Neural cell (in vitro differentiated cells): ENCODE data around the gene CAST. TPM values are rescaled to one million over a fixed set of nuclear protein-coding genes. Genes with fewer than 3 reads are reported as not detected.

Experiments
- H2AFZ ChIP-seq: fragments of 200-600, 300-800 bp; sonication (generic), shearing (Covaris generic); 2 replicates; pipeline ENCODE4 v1.6.0; 2014; ENCODE audit warnings: low read depth, mild to moderate bottlenecking, antibody characterized with exemption, low read length, moderate library complexity
- H3F3A ChIP-seq: fragments of 200-600 bp; shearing (Covaris generic); 2 replicates; pipeline ENCODE4 v1.6.1; 2016; ENCODE audit warnings: mild to moderate bottlenecking, moderate library complexity, mixed read lengths, antibody characterized with exemption, low read length; ENCODE audit not compliant: insufficient read depth, poor library complexity, severe bottlenecking
- H3K27ac ChIP-seq: fragments of 200-600, 300-800 bp; sonication (generic), shearing (Covaris generic); 2 replicates; pipeline ENCODE4 v1.5.1; 2014; ENCODE audit warnings: mild to moderate bottlenecking, low read length, moderate library complexity
- H3K27me3 ChIP-seq: fragments of 300-800, 200-600 bp; sonication (generic), shearing (Covaris generic); 2 replicates; pipeline ENCODE4 v1.6.0; 2014; ENCODE audit warnings: mild to moderate bottlenecking, low read depth, low read length, moderate library complexity; ENCODE audit not compliant: insufficient read depth
- H3K36me3 ChIP-seq: fragments of 300-800, 200-600 bp; sonication (generic), shearing (Covaris generic); 2 replicates; pipeline ENCODE4 v1.5.1; 2014; ENCODE audit warnings: mild to moderate bottlenecking, antibody characterized with exemption, low read length, moderate library complexity; ENCODE audit not compliant: insufficient read depth
- H3K4me2 ChIP-seq: fragments of 300-800, 200-600 bp; sonication (generic), shearing (Covaris generic); 2 replicates; pipeline ENCODE4 v1.6.0; 2014; ENCODE audit warnings: mild to moderate bottlenecking, low read length
- H3K4me3 ChIP-seq: fragments of 300-800, 200-600 bp; sonication (generic), shearing (Covaris generic); 2 replicates; pipeline ENCODE4 v1.5.1; 2014; ENCODE audit warnings: mild to moderate bottlenecking, low read length, moderate library complexity
- H3K79me2 ChIP-seq: fragments of 200-600 bp; shearing (Covaris generic); replicated peaks from 2 replicates; pipeline ENCODE4 v1.6.0; 2014; ENCODE audit warnings: mild to moderate bottlenecking, low read length, moderate library complexity; ENCODE audit not compliant: insufficient read depth
- H3K9ac ChIP-seq: fragments of 300-800, 200-600 bp; sonication (generic), shearing (Covaris generic); 2 replicates; pipeline ENCODE4 v1.6.1; 2016; ENCODE audit warnings: mild to moderate bottlenecking, low read length, mixed read lengths
- H3K9me2 ChIP-seq: fragments of 200-600 bp; shearing (Covaris generic); 2 replicates; pipeline ENCODE4 v1.6.1; 2016; ENCODE audit warnings: mild to moderate bottlenecking, low read length, mixed read lengths; ENCODE audit not compliant: insufficient read depth
- H3K9me3 ChIP-seq: fragments of 200-600, 300-800 bp; sonication (generic), shearing (Covaris generic); 2 replicates; pipeline ENCODE4 v1.6.1; 2016; ENCODE audit warnings: mild to moderate bottlenecking, mixed run types, low read length, moderate library complexity, mixed read lengths
- H4K20me1 ChIP-seq: fragments of 200-600 bp; shearing (Covaris generic); 2 replicates; pipeline ENCODE4 v1.6.1; 2016; ENCODE audit warnings: mild to moderate bottlenecking, mixed run types; ENCODE audit not compliant: insufficient read depth
- CTCF ChIP-seq: fragments of 450-650 bp; IDR thresholded peaks from 2 replicates; pipeline ENCODE4 v1.5.1; 2014; ENCODE audit warnings: antibody characterized with exemption, mild to moderate bottlenecking, moderate library complexity; ENCODE audit not compliant: poor library complexity, severe bottlenecking
- EP300 ChIP-seq: fragments of 450-650 bp; conservative IDR thresholded peaks from 2 replicates; pipeline ENCODE4 v1.6.1; 2014; ENCODE audit warnings: antibody characterized with exemption, mild to moderate bottlenecking, moderate library complexity; ENCODE audit not compliant: poor library complexity, severe bottlenecking
- EZH2 ChIP-seq: fragments of 200-600, 300-800 bp; shearing (Covaris generic), sonication (generic); IDR thresholded peaks from 2 replicates; pipeline ENCODE4 v1.6.1; 2014; ENCODE audit warnings: antibody characterized with exemption, low read length, borderline replicate concordance, mild to moderate bottlenecking; ENCODE audit not compliant: insufficient read depth, poor library complexity, severe bottlenecking
- MXI1 ChIP-seq: fragments of 450-650 bp; conservative IDR thresholded peaks from 2 replicates; pipeline ENCODE4 v1.6.1; 2014; ENCODE audit warnings: antibody characterized with exemption, mild to moderate bottlenecking; ENCODE audit not compliant: poor library complexity, severe bottlenecking
- POLR2AphosphoS5 ChIP-seq: IDR thresholded peaks from 2 replicates; pipeline ENCODE4 v1.6.1; 2012
- RAD21 ChIP-seq: fragments of 450-650 bp; conservative IDR thresholded peaks from 2 replicates; pipeline ENCODE4 v1.6.1; 2014; ENCODE audit warnings: antibody characterized with exemption, mild to moderate bottlenecking, moderate library complexity
- REST ChIP-seq: IDR thresholded peaks from 2 replicates; pipeline ENCODE4 v1.6.1; 2012; ENCODE audit warnings: borderline replicate concordance
- SMC3 ChIP-seq: fragments of 450-650 bp; conservative IDR thresholded peaks from 2 replicates; pipeline ENCODE4 v1.6.1; 2014; ENCODE audit warnings: antibody characterized with exemption, mild to moderate bottlenecking, moderate library complexity; ENCODE audit not compliant: poor library complexity
- TAF1 ChIP-seq: IDR thresholded peaks from 2 replicates; pipeline ENCODE4 v1.6.1; 2012; ENCODE audit warnings: low read depth
- polyA plus RNA-seq: library from polyadenylated mRNA; depleted of rRNA; stranded (reverse); fragments of >200 nt; gene quantifications from 2 replicates; pipeline ENCODE4 v1.2.3, GENCODE V29; 2014

Gene CAST
- polyA plus RNA-seq, 1 donor from 2014 or later: 8.4 TPM

- TF ChIP-seq TAF1: no peak
- TF ChIP-seq REST: no peak
- TF ChIP-seq RAD21: no peak
- no peak for TF ChIP-seq POLR2AphosphoS5
- TF ChIP-seq MXI1: no peak
- no peak for TF ChIP-seq SMC3
- no peak for TF ChIP-seq EP300
- TF ChIP-seq CTCF: no peak
- no peak for TF ChIP-seq EZH2
- Histone ChIP-seq H3K36me3 (no peaks in the 10 kb centered on the region), H3K9me3 (no peaks in the 10 kb centered on the region), H4K20me1 (no peaks in the 10 kb centered on the region), H3K9me2 (no peaks in the 10 kb centered on the region), H3F3A (no peaks in the 10 kb centered on the region), H2AFZ (no peak overlapping the region), H3K9ac (no peak overlapping the region), H3K4me2 (no peak overlapping the region), H3K27me3 (no peaks in the 10 kb centered on the region), H3K79me2 (no peaks in the 10 kb centered on the region), H3K27ac (no peak overlapping the region), H3K4me3 (no peak overlapping the region)
Measured at GRCh38 chr5:96741891-96742309, 79.7 kb downstream of the CAST start.

GRCh38 chr5:96742538-96742937 lies 80.4 kb downstream of the CAST start:
- H3K4me2 ChIP-seq: no peak overlapping the region
- no peaks in the 10 kb centered on the region for H4K20me1 ChIP-seq
- no peak overlapping the region for H2AFZ ChIP-seq
- no peak overlapping the region for H3K27ac ChIP-seq
- no peaks in the 10 kb centered on the region for H3K79me2 ChIP-seq
- H3K27me3 ChIP-seq: no peaks in the 10 kb centered on the region
- no peaks in the 10 kb centered on the region for H3F3A ChIP-seq
- H3K36me3 ChIP-seq: no peaks in the 10 kb centered on the region
- H3K9me3 ChIP-seq: no peaks in the 10 kb centered on the region
- H3K4me3 ChIP-seq: no peak overlapping the region
- no peak for TF ChIP-seq MXI1
- no peak for TF ChIP-seq SMC3
- no peak for TF ChIP-seq TAF1
- TF ChIP-seq CTCF: no peak
- TF ChIP-seq RAD21: no peak
- TF ChIP-seq EZH2: no peak
- TF ChIP-seq POLR2AphosphoS5: no peak
- TF ChIP-seq REST: no peak
- TF ChIP-seq EP300: no peak
- H3K9me2 ChIP-seq: no peaks in the 10 kb centered on the region
- H3K9ac ChIP-seq: no peak overlapping the region
